Central memory CD4-positive, alpha-beta T cell (primary cell): Measurements from ENCODE around the gene SOX6.
"Not testable (repeated sequence)": the region's sequence is repeated elsewhere in the genome, so short reads cannot be mapped to it uniquely, and the experiment has no call there.

Experiments
- DNase-seq: peaks from one replicate; pipeline ENCODE4 v3.0.0; 2022

The SOX6 gene

GRCh38 chr11:16088774-16089173 is 267.6 kb downstream of the SOX6 start:
- no peak for DNase-seq

- no peak for DNase-seq
Observed at GRCh38 chr11:16087886-16088285, 268.5 kb downstream of the SOX6 start.

GRCh38 chr11:16086229-16086819 is 270.0 kb downstream of the SOX6 start:
- no peak for DNase-seq

DNA sequence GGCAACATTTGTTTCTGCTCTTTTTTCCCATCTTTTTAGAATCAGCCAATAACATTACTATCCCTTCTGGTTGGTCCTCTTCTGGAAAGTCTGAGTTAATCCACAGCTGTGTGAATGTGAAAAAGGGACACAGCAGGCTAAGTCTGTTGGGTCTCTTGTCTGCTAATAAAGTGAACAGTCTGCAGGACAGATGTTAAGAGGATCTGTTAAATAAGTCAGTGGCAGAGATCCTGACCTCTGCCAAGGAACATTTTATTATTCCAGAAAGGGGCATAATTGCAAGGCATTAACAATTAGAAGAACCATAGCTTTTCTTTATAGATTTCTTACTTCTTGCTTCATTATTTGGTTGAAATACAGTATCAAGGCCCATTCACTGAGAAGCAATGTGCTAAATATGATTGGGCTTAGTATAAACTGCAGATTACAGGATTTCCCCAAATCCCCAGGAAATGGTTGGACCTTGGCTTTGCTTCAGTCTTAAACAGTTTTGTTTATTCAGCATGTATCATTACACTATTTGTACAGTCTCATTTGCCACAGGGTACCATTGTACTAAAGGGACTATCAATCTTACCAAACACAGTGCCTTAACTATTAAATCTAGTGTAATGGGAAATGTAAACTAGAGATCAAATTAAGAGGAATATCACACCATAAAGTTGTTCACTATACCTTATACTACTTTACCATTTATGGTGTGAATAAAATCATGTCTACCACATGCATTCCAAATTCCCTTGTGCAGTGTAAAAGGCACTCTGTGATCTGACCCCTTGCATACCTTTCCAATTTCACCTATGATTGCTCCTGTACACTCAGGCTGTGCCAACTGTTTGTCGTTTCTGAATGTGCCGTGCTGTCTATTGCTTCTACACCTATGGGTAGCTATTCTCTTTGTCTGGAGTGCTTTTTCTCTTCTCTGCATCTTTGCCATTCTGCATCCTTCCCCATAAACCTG is 274.0 kb downstream of the SOX6 start:
- no peak for DNase-seq

DNA sequence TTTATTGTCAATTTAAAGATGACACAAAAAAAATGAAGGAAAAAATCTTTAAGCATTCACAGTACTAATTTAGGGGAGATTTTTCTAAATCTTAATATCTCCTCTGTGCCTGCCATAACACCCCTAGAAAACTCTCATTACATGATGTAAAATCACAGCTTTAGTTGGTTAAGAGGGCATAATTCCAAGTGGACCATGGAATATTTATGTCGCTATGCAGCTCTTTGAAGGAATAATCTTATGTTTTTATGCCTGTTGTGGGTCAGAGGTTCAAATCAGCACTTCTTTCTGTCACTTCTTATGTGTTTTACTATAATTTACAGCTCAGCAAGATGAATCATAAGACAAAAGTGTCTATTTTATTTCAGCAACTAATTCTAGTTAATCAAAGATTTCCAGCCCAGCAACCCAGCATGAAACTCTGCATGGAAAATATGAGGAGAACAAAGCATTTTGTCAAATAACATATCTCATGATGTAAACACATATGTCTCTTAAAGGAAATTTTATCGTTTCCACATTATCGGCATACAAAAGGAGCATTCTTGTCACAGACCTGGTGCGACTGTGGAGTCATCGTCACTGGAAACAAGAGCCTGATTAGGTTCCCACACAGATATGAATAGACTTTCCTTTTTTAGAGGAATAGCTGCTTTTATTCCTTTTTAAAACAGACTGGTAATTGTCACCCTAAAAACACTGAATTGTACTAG is 274.8 kb downstream of the SOX6 start:
- DNase-seq, result no peak

GRCh38 chr11:16080688-16081381 is 275.5 kb downstream of the SOX6 start:
- DNase-seq, result no peak

DNA sequence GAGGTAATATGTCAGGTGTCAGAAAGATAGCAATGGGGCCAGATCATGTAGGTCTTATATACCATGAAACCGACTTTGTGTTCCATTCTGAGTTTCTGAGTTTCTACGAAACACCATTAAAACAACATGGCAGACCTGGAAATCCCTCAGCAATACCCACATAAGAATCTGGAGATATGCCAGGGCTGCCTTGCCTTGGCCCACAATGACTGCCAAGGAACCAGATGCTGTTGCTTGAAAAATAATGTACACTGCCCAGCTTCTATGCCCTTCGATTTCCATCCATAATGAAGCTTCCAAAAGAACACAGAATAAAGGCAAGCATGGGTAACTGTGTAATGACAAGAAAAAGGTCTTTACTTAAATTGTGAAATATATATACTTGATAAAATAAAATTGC is 277.4 kb downstream of the SOX6 start:
- no peak for DNase-seq

DNA sequence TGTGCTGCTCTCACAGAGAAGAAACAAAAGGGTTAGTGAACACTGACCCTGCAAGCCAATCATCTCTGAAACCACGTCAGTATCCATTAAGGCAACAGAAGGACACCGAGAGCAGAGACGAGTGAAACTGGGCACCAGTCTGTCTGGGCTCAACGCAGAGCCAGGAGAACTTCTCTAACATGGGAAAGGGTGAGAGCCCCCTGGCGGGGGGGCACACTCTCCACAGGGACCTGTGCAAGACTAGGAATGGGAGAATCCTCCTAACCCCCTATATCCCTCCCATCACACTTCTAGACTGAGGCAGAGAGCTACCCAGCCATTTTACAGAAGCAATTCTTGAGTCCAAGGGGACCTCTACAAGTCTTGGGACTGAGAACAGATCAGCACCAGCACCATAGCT is 285.8 kb downstream of the SOX6 start:
- no peak for DNase-seq

DNA sequence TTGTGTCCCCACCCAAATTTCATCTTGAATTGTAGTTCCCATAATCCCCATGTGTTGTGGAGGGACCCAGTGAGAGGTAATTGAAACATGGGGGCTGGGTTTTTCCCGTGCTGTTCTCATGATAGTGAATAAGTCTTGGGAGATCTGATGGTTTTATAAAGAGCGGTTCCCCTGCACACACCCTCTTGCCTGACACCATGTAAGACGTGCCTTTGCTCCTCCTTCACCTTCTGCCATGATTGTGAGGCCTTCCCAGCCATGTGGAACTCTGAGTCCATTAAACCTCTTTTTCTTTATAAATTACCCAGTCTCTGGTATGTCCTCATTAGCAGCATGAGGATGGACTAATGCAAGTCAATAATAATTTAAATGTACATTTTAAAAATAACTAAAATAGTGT is 289.1 kb downstream of the SOX6 start:
- DNase-seq, result not testable (repeated sequence)

GRCh38 chr11:16059332-16059731 is 297.0 kb downstream of the SOX6 start:
- DNase-seq, result no peak

GRCh38 chr11:16058671-16059070 is 297.7 kb downstream of the SOX6 start:
- DNase-seq, result no peak

DNA sequence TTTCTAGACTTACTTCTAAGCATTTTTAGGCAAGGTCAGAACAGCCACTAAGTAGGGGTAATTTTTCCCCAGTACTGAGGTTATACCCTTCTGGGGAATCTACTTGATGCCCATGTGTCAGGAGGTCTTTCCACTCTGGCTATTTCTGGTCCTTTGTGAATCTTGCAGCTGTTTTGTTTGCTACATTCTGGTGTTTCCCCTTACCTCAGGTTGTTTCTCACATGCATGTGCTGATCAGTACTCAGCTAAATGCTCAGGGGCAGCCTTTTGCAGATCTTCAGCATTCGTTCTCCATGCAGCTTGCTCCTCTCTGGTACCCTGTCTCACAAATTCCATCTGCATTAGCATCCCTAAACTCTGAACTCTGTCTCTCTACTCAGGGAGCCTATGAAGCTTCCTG is 303.6 kb downstream of the SOX6 start:
- DNase-seq, result no peak

- DNase-seq, result no peak
Observed at GRCh38 chr11:16049611-16050010, 306.7 kb downstream of the SOX6 start.

- no peak for DNase-seq
Observed at GRCh38 chr11:16047073-16047472, 309.3 kb downstream of the SOX6 start.

DNA sequence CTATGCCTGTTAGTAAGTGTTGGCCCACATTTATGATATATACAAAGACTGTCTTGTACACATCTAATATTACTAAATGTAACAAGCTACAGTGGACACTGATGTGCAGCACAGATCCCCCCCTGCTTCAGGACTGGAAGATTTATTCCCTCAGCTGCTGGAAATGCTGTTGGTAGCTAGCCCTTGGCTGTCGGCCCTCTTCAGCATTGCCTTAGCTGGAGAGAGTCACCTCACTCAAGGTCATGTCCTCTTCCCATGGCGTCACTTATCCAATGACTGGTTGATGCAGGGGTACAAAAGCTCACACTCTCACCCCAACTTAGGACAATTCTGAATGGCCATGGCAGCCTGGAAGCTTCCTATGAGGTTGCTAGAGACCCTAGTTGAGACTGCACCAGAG is 312.7 kb downstream of the SOX6 start:
- DNase-seq, result no peak

- DNase-seq, result no peak
Observed at GRCh38 chr11:16041207-16041606, 315.1 kb downstream of the SOX6 start.

DNA sequence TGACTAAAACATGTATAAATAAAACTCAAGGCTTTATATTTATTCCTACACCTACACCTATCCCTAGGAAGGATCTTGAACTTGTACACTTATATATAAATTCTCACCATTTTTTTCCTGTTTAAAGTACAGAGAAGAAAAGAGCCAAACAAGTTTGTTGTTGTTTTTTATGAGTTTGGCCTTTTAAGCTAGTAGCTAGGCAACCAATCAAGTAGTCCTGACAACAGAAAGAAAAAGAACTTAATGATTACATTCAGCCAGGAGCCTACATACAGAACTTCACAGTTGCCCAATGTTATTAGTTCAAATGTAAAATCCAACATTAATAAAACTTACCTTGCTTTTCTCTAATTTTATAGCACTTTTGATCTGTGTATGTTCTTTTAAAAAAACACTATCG is 316.2 kb downstream of the SOX6 start:
- no peak for DNase-seq

DNA sequence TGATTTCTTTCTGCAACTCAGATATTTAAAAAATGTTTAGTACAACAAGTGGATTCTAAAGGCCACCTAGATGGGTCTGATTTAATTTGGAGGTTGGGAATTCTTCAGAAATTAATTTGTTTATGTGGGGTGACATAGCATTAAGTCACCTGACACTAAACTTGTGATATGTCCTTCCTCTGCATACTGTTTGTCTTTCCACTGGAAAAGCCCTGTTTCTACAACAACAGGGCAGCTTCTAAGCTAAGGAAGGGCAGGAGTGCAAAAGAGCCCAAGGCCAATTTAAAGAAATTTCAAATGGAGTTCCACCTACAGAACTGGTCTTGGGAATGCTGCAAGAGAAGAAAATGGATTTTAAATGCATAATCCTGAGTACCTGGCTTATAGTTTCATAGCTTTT is 319.2 kb downstream of the SOX6 start:
- DNase-seq, result no peak

DNA sequence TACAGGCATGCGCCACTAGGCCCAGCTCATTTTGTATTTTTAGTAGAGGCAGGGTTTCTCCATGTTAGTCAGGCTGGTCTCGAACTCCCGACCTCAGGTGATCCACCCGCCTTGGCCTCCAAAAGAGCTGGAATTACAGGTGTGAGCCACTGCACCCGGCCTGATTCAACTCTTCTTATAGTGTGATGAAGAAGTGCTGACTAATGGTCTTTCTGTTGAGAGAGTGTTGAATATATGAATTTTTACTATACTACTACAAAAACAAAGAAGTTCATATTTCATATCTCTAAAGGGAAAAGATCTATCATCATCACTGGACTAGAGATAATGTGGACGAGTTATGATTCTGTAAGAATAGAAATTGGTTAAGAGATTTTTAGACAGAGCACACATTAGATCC is 320.1 kb downstream of the SOX6 start:
- no peak for DNase-seq

- no peak for DNase-seq
Observed at GRCh38 chr11:16034074-16034473, 322.3 kb downstream of the SOX6 start.

GRCh38 chr11:16032974-16033373 is 323.4 kb downstream of the SOX6 start:
- DNase-seq, result no peak

GRCh38 chr11:16031210-16031609 is 325.1 kb downstream of the SOX6 start:
- DNase-seq, result no peak

DNA sequence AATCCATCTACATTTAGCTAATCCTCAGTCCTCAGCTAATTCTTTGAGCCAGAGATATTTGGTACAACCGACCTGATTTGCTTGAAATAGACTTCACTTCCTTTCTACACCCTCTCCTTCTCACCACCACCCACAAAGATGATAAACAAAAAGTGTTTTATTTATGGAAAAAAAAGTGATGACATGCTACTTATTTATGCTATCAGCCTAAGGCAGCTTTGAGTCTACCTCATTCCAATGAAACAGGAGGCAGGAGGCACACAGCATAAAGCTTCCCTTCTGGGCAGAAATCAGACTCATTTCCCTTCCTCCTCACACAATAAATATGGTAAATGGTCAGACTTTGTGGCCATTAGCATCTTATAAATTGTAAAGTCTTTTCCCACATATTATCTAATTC is 325.7 kb downstream of the SOX6 start:
- no peak for DNase-seq
